Thymus (tissue), 11 donors: Measurements from ENCODE around the gene ZNF200. TPM values are rescaled to one million over a fixed set of nuclear protein-coding genes. Genes with fewer than 3 reads are reported as not detected.
A peak's percentile ranks its signal among the peaks of the same experiment; 100 is the strongest.
"Not testable (repeated sequence)": the region's sequence is repeated elsewhere in the genome, so short reads cannot be mapped to it uniquely, and the experiment has no call there.

Source experiments
- DNase-seq, 9 donors: peaks; one replicate each; pipeline ENCODE4 v3.0.0-alpha.2; 2013; ENCODE audit warnings: low spot score in 9 of 9, low read depth in 6 of 9, missing footprints in 1 of 9
- H3K27ac ChIP-seq, 2 donors: one replicate each; pipeline ENCODE4 v1.5.1; 2013; ENCODE audit warnings: control low read depth in 1 of 2, low read depth in 1 of 2, low read length in 1 of 2, mild to moderate bottlenecking in 1 of 2, moderate library complexity in 1 of 2
- H3K27me3 ChIP-seq, 2 donors: one replicate each; pipeline ENCODE4 v1.5.1; 2013; ENCODE audit warnings: low read length in 1 of 2; ENCODE audit not compliant: control insufficient read depth in 2 of 2, insufficient read depth in 1 of 2
- H3K36me3 ChIP-seq, 2 donors: one replicate each; pipeline ENCODE4 v1.5.1; 2013; ENCODE audit warnings: low read length in 1 of 2, mild to moderate bottlenecking in 1 of 2, moderate library complexity in 1 of 2; ENCODE audit not compliant: control insufficient read depth in 2 of 2, insufficient read depth in 2 of 2
- H3K4me1 ChIP-seq, 2 donors: one replicate each; pipeline ENCODE4 v1.5.1; 2013; ENCODE audit warnings: low read length in 2 of 2; ENCODE audit not compliant: control insufficient read depth in 2 of 2, insufficient read depth in 2 of 2
- H3K4me3 ChIP-seq, 2 donors: one replicate each; pipeline ENCODE4 v1.5.1; 2013; ENCODE audit warnings: low read length in 2 of 2, control low read depth in 1 of 2, mild to moderate bottlenecking in 1 of 2
- H3K9me3 ChIP-seq, 2 donors: one replicate each; pipeline ENCODE4 v1.5.1; 2013; ENCODE audit warnings: low read length in 1 of 2, mild to moderate bottlenecking in 1 of 2; ENCODE audit not compliant: control insufficient read depth in 2 of 2, insufficient read depth in 1 of 2
- WGBS: extraction: QIAGEN DNeasy Blood & Tissue Kit; methylation state at CpG from one replicate; pipeline ENCODE4 v1.1.7; 2013; 5-methylcytosine and 5-hydroxymethylcytosine counted together
- polyA plus RNA-seq: library from polyadenylated mRNA; stranded (reverse); fragments of 200-250 nt; gene quantifications from one replicate; pipeline ENCODE4 v1.2.3, GENCODE V29; 2013
- total RNA-seq: library from RNA; stranded (reverse); fragments of 120-200 nt; gene quantifications from one replicate; pipeline ENCODE4 v1.2.4, GENCODE V29; 2013
- donor health status: healthy.

ZNF200 gene
- total and polyA plus RNA-seq, 2 donors: 8.6 to 10.0 TPM

DNA sequence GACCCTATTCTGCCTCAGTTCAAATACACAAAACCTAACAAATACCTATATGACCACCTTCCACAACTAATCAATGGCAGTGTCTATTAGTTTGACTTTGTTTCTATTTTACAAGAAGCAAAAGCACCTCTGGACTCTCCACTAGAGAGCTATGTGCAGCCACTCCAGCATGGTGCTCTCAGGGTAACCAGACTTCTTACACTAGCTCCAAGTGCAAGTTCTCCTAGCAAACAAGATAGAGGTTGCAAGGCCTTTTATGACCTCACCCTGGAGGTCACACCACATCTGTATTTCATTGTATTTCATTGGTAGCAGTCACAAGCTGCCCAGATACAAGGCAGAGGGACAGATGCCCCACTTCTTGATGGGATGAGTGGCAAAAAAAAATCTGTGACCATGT lies 40.0 kb upstream of the ZNF200 start:
- Histone ChIP-seq H3K9me3 (peaks cover 0 to 6% of the 10 kb centered on the region in 2 donors), H3K4me1 (no peaks in the 10 kb centered on the region), H3K27ac (no peak overlapping the region), H3K4me3 (no peak overlapping the region), H3K27me3 (peaks cover 0 to 5% of the 10 kb centered on the region in 2 donors), H3K36me3 (no peaks in the 10 kb centered on the region)
- no peak for DNase-seq

DNA sequence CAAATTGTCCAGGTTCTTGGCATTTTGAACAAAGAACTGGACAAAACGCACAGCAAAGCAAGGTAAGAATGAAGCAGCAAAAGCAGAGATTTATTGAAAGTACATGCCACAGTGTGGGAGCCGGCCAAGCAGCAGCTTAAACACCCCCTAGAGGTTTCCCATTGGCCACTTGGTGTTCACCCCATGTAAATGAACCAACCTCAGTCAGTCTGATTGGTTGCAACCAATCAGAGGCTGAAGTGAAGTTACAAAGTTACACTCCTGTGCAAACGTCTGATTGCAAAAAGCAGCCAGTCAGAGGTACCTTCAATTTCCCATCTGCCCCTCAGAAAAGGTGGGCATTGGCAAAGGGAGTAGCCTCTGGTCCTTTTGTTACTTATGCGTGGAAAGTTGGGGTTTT lies 39.5 kb upstream of the ZNF200 start:
- peaks cover 0 to 10% of the 10 kb centered on the region in 2 donors for H3K9me3 ChIP-seq
- no peak overlapping the region for H3K4me3 ChIP-seq
- H3K36me3 ChIP-seq: no peaks in the 10 kb centered on the region
- DNase-seq: no peak
- H3K27ac ChIP-seq: no peak overlapping the region
- WGBS: 76% methylated on average over 4 of the region's 4 CpGs
- H3K4me1 ChIP-seq: no peaks in the 10 kb centered on the region
- peaks cover 0 to 5% of the 10 kb centered on the region in 2 donors for H3K27me3 ChIP-seq

GRCh38 chr16:3271281-3271680 lies 36.3 kb upstream of the ZNF200 start:
- not testable (repeated sequence) for H3K4me3 ChIP-seq, H3K4me1 ChIP-seq, H3K27me3 ChIP-seq, H3K36me3 ChIP-seq, DNase-seq, H3K27ac ChIP-seq
- 95% methylated on average over 22 of the region's 22 CpGs for WGBS
- H3K9me3 ChIP-seq: peaks cover 0 to 11% of the 10 kb centered on the region in 2 donors

DNA sequence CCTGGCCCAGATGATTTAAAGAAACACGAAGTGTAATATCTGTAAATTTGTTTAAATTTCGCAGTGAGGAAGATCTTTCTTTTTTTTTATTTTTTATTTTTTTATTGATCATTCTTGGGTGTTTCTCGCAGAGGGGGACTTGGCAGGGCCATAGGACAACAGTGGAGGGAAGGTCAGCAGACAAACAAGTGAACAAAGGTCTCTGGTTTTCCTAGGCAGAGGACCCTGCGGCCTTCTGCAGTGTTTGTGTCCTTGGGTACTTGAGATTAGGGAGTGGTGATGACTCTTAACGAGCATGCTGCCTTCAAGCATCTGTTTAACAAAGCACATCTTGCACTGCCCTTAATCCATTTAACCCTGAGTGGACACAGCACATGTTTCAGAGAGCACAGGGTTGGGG lies 35.8 kb upstream of the ZNF200 start:
- not testable (repeated sequence) for H3K36me3 ChIP-seq, H3K4me1 ChIP-seq, H3K4me3 ChIP-seq, DNase-seq, H3K27me3 ChIP-seq, H3K27ac ChIP-seq
- WGBS: 94% methylated on average over 5 of the region's 5 CpGs
- H3K9me3 ChIP-seq: peaks cover 0 to 12% of the 10 kb centered on the region in 2 donors

GRCh38 chr16:3268294-3268693 lies 33.3 kb upstream of the ZNF200 start:
- WGBS: 93% methylated on average over 1 of the region's 1 CpG
- Histone ChIP-seq H3K27ac (no peak overlapping the region), H3K4me1 (peaks cover 4 to 13% of the 10 kb centered on the region in 2 donors), H3K36me3 (no peaks in the 10 kb centered on the region), H3K4me3 (no peak overlapping the region), H3K9me3 (peaks cover 0 to 29% of the 10 kb centered on the region in 2 donors), H3K27me3 (peaks cover 0 to 3% of the 10 kb centered on the region in 2 donors)
- DNase-seq: no peak

- Histone ChIP-seq H3K27ac (no peak overlapping the region), H3K4me1 (peaks cover 4 to 15% of the 10 kb centered on the region in 2 donors), H3K27me3 (peaks cover 0 to 3% of the 10 kb centered on the region in 2 donors), H3K9me3 (peaks cover 0 to 28% of the 10 kb centered on the region in 2 donors), H3K36me3 (no peaks in the 10 kb centered on the region), H3K4me3 (no peak overlapping the region)
- WGBS: 89% methylated on average over 5 of the region's 5 CpGs
- no peak for DNase-seq
Measured at GRCh38 chr16:3266873-3267537, 32.0 kb upstream of the ZNF200 start.

GRCh38 chr16:3264137-3265036 lies 29.4 kb upstream of the ZNF200 start:
- 1% methylated on average over 77 of the region's 77 CpGs for WGBS
- Histone ChIP-seq H3K27ac (peak overlapping the region; percentile 91 to 99), H3K9me3 (peaks cover 0 to 24% of the 10 kb centered on the region in 2 donors), H3K4me3 (peak overlapping the region; percentile 74 to 80), H3K36me3 (no peaks in the 10 kb centered on the region), H3K4me1 (peaks cover 4 to 15% of the 10 kb centered on the region in 2 donors), H3K27me3 (peaks cover 0 to 3% of the 10 kb centered on the region in 2 donors)
- peak; percentile 73 to 96 (median 90) for DNase-seq

- DNase-seq: no peak
- H3K4me1 ChIP-seq: peaks cover 4 to 15% of the 10 kb centered on the region in 2 donors
- no peak overlapping the region for H3K27ac ChIP-seq
- H3K4me3 ChIP-seq: no peak overlapping the region
- 98% methylated on average over 4 of the region's 4 CpGs for WGBS
- peaks cover 0 to 3% of the 10 kb centered on the region in 2 donors for H3K27me3 ChIP-seq
- H3K36me3 ChIP-seq: no peaks in the 10 kb centered on the region
- H3K9me3 ChIP-seq: peaks cover 0 to 24% of the 10 kb centered on the region in 2 donors
Measured at GRCh38 chr16:3262517-3262916, 27.6 kb upstream of the ZNF200 start.

DNA sequence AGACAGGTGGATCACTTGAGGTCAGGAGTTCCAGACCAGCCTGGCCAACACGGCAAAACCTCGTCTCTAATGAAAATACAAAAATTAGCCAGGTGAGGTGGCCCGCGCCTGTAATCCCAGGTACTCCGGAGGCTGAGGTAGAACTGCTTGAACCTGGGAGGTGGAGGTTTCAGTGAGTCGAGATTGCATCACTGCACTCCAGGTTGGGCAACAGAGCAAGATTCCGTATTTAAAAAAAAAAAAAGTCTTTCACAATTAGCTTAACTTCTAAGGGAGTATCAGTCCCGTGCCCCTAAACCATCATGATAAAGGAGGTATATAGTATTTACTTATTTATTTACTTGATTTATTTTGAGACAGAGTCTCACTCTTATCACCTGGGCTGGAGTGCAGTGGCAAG lies 24.9 kb upstream of the ZNF200 start:
- peaks cover 3 to 13% of the 10 kb centered on the region in 2 donors for H3K4me1 ChIP-seq
- peaks cover 0 to 12% of the 10 kb centered on the region in 2 donors for H3K9me3 ChIP-seq
- DNase-seq: no peak
- no peak overlapping the region for H3K4me3 ChIP-seq
- H3K27ac ChIP-seq: no peak overlapping the region
- WGBS: 94% methylated on average over 8 of the region's 8 CpGs
- H3K36me3 ChIP-seq: no peaks in the 10 kb centered on the region
- peaks cover 0 to 6% of the 10 kb centered on the region in 2 donors for H3K27me3 ChIP-seq
